ENCODE results near the gene DCAF5.
A peak's percentile ranks its signal among the peaks of the same experiment; 100 is the strongest.
"Not testable (repeated sequence)": the region's sequence is repeated elsewhere in the genome, so short reads cannot be mapped to it uniquely, and the experiment has no call there.

DCAF5 gene
- 80.4 to 92.8 reads per million in 2 donors for total RNA-seq

GRCh38 chr14:69152902-69153151 is at the start of gene DCAF5:
DCAF5 (minus strand) TSS chr14:69153119; CDS start chr14:69152978, 141 bp downstream.
- peak; percentile 89 for DNase-seq

- DNase-seq: no peak
These were observed 46.9 kb upstream of the DCAF5 start for GRCh38 chr14:69199786-69200185.

GRCh38 chr14:69193721-69194120 is 40.8 kb upstream of the DCAF5 start:
- DNase-seq: no peak

GRCh38 chr14:69191340-69192111 is 38.6 kb upstream of the DCAF5 start, which contains the start of gene EXD2:
EXD2 (plus strand) TSS chr14:69191498; CDS start chr14:69209471, 17,973 bp downstream.
- DNase-seq: peak; percentile 41

GRCh38 chr14:69190191-69190590 is 37.3 kb upstream of the DCAF5 start:
- no peak for DNase-seq

GRCh38 chr14:69183735-69184134 is 30.8 kb upstream of the DCAF5 start:
- no peak for DNase-seq

GRCh38 chr14:69182580-69182979 is 29.7 kb upstream of the DCAF5 start:
- not testable (repeated sequence) for DNase-seq

- DNase-seq: no peak
These were observed 28.6 kb upstream of the DCAF5 start for GRCh38 chr14:69181491-69181890.

GRCh38 chr14:69175130-69175529 is 22.2 kb upstream of the DCAF5 start:
- no peak for DNase-seq

GRCh38 chr14:69171569-69171968 is 18.6 kb upstream of the DCAF5 start:
- DNase-seq: no peak

- DNase-seq: no peak
These were observed 17.9 kb upstream of the DCAF5 start for GRCh38 chr14:69170839-69171238.

GRCh38 chr14:69165787-69166186 is 12.9 kb upstream of the DCAF5 start:
- not testable (repeated sequence) for DNase-seq

GRCh38 chr14:69161590-69161989 is 8.7 kb upstream of the DCAF5 start:
- no peak for DNase-seq

- DNase-seq: no peak
These were observed 3.3 kb upstream of the DCAF5 start for GRCh38 chr14:69156224-69156623.

- no peak for DNase-seq
These were observed 1.9 kb upstream of the DCAF5 start for GRCh38 chr14:69154779-69155178.

- DNase-seq: no peak
These were observed 953 bp upstream of the DCAF5 start for GRCh38 chr14:69153873-69154270.

GRCh38 chr14:69153152-69153872 is 393 bp upstream of the DCAF5 start:
- DNase-seq: no peak

GRCh38 chr14:69152181-69152901 is 578 bp downstream of the DCAF5 start:
- peak; percentile 40 for DNase-seq

GRCh38 chr14:69151458-69152180 is 1.3 kb downstream of the DCAF5 start:
- peak; percentile 72 for DNase-seq

GRCh38 chr14:69149461-69150244 is 3.3 kb downstream of the DCAF5 start:
- no peak for DNase-seq

- no peak for DNase-seq
These were observed 10.8 kb downstream of the DCAF5 start for GRCh38 chr14:69142101-69142500.

GRCh38 chr14:69141550-69141949 is 11.4 kb downstream of the DCAF5 start:
- DNase-seq: no peak

All from T-helper 9 cell (primary cell).